HUES64 (cell line): ENCODE results near the gene IPCEF1.
"Not testable (repeated sequence)": the region's sequence is repeated elsewhere in the genome, so short reads cannot be mapped to it uniquely, and the experiment has no call there.

ENCODE experiments used
- H3K27ac ChIP-seq: 2 replicates; pipeline ENCODE4 v1.7.0; 2013; ENCODE audit warnings: low read depth, low read length, inconsistent platforms
- H3K27me3 ChIP-seq: 2 replicates; pipeline ENCODE4 v1.6.1; 2013; ENCODE audit warnings: mild to moderate bottlenecking, low read length; ENCODE audit not compliant: insufficient read depth
- H3K36me3 ChIP-seq: 2 replicates; pipeline ENCODE4 v1.6.1; 2013; ENCODE audit warnings: mild to moderate bottlenecking, low read length; ENCODE audit not compliant: insufficient read depth
- H3K4me1 ChIP-seq: 2 replicates; pipeline ENCODE4 v1.6.1; 2013; ENCODE audit warnings: mild to moderate bottlenecking, low read length, moderate library complexity; ENCODE audit not compliant: insufficient read depth
- H3K4me3 ChIP-seq: 2 replicates; pipeline ENCODE4 v1.5.1; 2013; ENCODE audit warnings: mild to moderate bottlenecking, low read length, moderate library complexity
- H3K9ac ChIP-seq: 2 replicates; pipeline ENCODE4 v1.6.1; 2013; ENCODE audit warnings: mild to moderate bottlenecking, low read depth, low read length
- H3K9me3 ChIP-seq: 2 replicates; pipeline ENCODE4 v1.6.1; 2013; ENCODE audit warnings: low read depth, low read length; ENCODE audit not compliant: insufficient read depth
- WGBS: fragments of 150-250, 120-280 bp; methylation state at CpG from one replicate; pipeline ENCODE4 v1.1.7; 2013; ENCODE audit warnings: missing lambda C conversion rate; 5-methylcytosine and 5-hydroxymethylcytosine counted together

IPCEF1 gene

DNA sequence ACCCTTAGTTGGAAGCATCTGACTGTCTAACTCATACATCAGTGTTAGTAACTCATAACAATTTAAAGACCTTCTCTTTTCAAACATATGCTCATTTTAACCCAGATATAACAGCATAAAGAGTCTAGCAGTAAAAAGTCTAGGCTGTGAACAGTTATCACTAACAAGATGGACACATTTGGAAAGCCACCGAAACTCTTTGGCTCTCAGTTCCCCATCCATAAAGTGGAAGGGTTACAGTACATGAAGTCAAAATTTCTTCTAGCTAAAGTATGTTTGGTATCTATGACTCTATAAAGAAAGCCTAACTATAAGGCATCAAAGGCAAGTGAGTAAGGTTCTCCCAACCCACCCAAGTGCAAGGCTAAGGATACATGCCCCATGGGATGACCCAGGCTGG, 22.5 kb downstream of the IPCEF1 start:
- H3K27ac ChIP-seq, H3K36me3 ChIP-seq, H3K9me3 ChIP-seq, H3K4me3 ChIP-seq, H3K4me1 ChIP-seq, H3K27me3 ChIP-seq, H3K9ac ChIP-seq: not testable (repeated sequence)
- WGBS, result 100% methylated on average over 1 of the region's 1 CpG

DNA sequence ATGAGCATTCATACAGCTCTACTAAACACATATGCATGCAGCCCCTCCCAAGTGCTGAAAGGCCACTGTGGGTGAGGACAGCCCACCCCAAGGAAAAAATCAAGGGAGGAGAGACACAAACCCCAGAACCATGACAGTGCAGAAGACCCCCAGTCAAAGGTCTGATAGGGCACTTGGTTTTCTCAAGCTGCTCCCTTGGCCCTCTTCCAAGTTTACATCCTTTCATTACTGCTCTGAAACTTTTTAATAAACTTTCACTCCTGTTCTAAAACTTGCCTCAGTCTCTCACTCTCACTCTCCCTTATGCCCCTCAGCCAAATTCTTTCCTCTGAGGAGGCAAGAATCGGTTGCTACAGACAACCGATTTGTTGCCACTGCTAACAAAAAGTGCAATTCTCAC, 24.9 kb downstream of the IPCEF1 start:
- H3K4me1 ChIP-seq, result peaks cover 8% of the 10 kb centered on the region
- H3K4me3 ChIP-seq, result no peak overlapping the region
- 0 out of 2 replicates have a peak, but pooled peaks cover 5% of the 10 kb centered on the region for H3K9me3 ChIP-seq
- no peaks in the 10 kb centered on the region for H3K27me3 ChIP-seq
- H3K27ac ChIP-seq, result no peak overlapping the region
- H3K9ac ChIP-seq, result no peak overlapping the region
- 89% methylated on average over 2 of the region's 2 CpGs for WGBS
- no peaks in the 10 kb centered on the region for H3K36me3 ChIP-seq

DNA sequence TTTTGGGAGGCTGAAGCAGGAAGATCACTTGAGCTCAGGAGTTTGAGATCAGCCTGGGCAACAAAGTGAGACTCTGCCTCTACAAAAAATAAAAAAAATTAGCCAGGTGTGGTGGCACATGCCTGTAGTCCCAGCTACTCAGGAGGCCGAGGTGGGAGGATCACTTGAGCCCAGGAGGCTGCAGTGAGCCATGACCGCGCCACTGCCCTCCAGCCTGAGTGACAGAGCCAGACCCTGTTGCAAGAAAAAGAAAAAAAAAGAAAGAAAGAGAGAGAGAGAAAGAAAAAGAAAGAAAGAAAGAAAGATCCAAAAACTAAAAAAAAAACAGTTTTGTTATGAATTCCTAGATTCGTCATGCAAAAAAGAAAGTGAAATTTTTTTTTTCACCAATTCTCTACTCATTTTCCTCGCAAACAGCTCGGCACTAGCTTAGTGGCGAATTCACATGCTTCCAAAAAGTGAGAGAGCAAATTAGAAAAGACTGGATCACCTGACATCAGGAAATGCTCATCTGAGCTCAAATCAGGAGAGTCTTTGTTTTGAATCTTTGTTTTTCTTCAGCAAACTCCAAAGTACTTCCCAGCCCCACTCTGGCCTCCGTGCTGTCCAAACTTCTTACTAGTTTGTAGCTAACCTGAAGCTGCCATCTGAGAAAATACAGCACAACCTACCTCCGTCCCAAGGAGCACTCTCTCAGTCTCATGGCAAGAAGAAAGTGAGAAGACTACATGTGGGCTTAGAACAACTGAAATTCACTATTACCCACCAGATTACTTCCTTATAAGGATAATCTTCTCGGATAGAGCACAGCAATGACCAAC, 27.0 kb downstream of the IPCEF1 start:
- Histone ChIP-seq H3K27me3 (no peaks in the 10 kb centered on the region), H3K9ac (no peak overlapping the region; the same call in 1 of the 2 replicates), H3K4me3 (no peak overlapping the region), H3K27ac (peak overlapping the region; percentile 47; the same call in 1 of the 2 replicates), H3K36me3 (no peaks in the 10 kb centered on the region), H3K4me1 (peaks cover 8% of the 10 kb centered on the region), H3K9me3 (0 out of 2 replicates have a peak, but pooled peaks cover 5% of the 10 kb centered on the region)
- 96% methylated on average over 10 of the region's 10 CpGs for WGBS

DNA sequence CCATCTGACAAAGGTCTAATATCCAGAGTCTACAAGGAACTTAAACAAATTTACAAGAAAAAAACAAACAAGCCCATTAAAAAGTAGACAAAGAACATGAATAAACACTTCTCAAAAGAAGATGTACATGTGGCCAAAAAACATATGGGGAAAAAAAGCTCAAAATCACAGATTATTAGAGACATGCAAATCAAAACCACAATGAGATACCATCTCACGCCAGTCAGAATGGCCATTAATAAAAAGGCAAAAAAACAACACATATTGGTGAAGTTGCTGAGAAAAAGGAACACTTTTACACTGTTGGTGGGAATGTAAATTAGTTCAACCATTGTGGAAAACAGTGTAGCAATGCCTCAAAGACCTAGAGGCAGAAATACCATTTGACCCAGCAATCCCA, 29.3 kb downstream of the IPCEF1 start:
- H3K9me3 ChIP-seq, H3K27me3 ChIP-seq, H3K36me3 ChIP-seq, H3K9ac ChIP-seq, H3K4me1 ChIP-seq, H3K4me3 ChIP-seq, H3K27ac ChIP-seq: not testable (repeated sequence)
- no CpG with 5 or more reads among the region's 1 CpG for WGBS

DNA sequence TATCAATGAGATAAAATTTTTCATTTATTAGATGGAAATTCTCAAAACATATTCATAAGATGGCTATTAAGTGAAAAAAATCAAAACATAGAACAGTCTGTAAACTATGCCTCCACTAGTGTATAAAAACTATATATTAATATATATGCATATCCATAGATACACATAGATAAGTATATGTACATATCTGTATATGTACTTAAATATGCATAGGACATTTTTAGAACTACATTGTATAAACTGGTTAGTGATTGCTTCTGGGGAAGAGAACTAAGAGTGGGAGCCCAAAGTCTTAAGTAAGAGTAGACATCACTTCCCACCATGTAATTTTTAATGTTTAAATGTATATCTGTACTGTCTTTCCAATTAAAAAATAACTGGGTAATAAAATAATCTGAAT, 31.5 kb downstream of the IPCEF1 start:
- Histone ChIP-seq H3K4me3 (no peak overlapping the region), H3K27me3 (no peaks in the 10 kb centered on the region), H3K9ac (no peak overlapping the region), H3K4me1 (peaks cover 4% of the 10 kb centered on the region; the same call in 1 of the 2 replicates), H3K27ac (no peak overlapping the region), H3K9me3 (no peaks in the 10 kb centered on the region), H3K36me3 (no peaks in the 10 kb centered on the region)

DNA sequence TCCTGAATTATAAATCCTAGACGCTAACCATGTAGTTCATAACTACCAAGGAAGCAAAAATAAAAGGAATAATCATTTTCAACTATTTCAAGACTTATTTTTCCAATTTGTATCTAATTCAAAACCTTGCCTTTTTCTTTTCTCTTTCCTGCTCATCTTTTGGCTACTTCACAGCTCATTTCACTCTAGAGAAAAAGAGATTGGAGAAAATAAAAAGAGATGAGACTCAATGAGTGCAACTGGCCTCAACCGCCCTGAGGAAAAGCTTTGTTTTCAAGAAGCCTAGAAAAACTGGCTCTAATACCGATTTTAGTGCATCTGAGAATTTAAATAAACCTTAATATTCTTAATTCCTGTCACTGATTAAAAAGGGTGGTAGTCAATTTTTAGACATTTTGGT, 36.4 kb downstream of the IPCEF1 start:
- Histone ChIP-seq H3K9ac (no peak overlapping the region), H3K4me3 (no peak overlapping the region), H3K27ac (no peak overlapping the region), H3K27me3 (no peaks in the 10 kb centered on the region), H3K9me3 (no peaks in the 10 kb centered on the region), H3K36me3 (no peaks in the 10 kb centered on the region), H3K4me1 (no peaks in the 10 kb centered on the region; the same call in 1 of the 2 replicates)
- WGBS, result 99% methylated on average over 3 of the region's 3 CpGs

DNA sequence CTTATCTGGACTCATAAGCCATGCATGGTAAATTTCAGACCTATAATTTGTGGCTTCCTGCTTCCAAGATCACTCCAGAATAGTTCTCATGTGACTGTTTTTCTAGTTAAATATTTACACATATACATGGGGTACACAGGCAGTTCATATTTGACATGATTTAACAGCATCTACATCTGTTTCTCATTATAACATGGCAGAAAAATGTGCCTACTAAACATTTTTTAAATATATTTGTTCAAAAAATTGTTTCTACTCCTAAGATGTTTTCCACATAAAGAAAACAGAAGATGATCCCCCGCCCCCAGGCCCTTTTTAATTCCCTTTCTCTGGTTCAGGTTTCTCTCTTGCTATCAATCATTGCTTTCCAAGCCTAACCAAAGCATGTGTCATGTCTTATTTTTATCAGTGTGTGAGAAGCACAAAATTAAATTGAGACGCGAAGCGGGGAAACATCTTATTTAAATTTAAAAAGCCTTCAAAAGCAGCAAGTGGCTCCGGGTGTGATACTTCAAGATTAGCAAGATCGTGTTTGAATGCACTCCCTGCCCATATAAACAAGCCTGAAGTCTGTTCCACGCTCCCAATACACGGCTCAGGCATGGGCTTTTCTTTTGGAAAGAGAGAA, 37.3 kb downstream of the IPCEF1 start:
- Histone ChIP-seq H3K27me3 (no peaks in the 10 kb centered on the region), H3K4me3 (no peak overlapping the region), H3K9ac (no peak overlapping the region), H3K36me3 (no peaks in the 10 kb centered on the region), H3K4me1 (no peaks in the 10 kb centered on the region; the same call in 1 of the 2 replicates), H3K9me3 (no peaks in the 10 kb centered on the region), H3K27ac (no peak overlapping the region)
- WGBS, result 78% methylated on average over 8 of the region's 8 CpGs

DNA sequence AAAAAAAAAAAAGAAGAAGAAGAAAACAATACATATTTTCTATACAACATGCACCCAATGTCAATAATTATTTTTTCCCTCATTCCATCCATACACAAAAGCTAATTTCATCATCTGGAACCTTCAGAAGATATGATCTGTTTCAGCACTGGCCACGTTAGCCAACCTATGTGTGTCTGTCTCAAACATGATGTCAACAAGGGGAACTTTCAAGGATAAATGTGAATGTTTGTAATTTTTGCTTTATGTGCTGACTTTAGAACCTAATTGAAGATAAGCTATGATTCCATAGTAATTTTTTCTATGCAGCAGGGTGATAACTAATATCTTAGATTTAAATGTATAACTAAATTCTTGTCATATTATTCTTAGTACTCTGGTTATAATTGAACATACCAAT, 37.9 kb downstream of the IPCEF1 start:
- Histone ChIP-seq H3K9ac (no peak overlapping the region), H3K4me3 (no peak overlapping the region), H3K4me1 (no peaks in the 10 kb centered on the region; the same call in 1 of the 2 replicates), H3K27ac (no peak overlapping the region), H3K36me3 (no peaks in the 10 kb centered on the region), H3K27me3 (no peaks in the 10 kb centered on the region), H3K9me3 (no peaks in the 10 kb centered on the region)
- 97% methylated on average over 1 of the region's 1 CpG for WGBS

DNA sequence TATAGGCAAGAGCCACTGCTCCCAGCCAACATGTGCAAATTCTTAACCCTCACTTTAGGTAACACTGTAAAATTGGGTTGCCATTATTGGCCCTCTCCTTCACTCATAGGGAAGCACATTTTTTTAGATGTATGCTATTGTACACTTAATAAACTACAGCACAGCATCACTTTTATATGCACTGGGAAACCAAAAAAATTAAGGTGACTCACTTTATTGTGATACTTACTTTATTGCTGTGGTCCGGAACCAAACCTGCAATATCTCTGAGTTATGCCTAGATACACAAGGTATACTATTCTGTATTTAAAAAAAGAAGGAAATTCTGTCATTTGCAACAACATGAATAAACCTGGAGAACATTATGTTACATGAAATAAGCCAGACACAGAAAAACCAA, 40.5 kb downstream of the IPCEF1 start:
- Histone ChIP-seq H3K9me3 (no peaks in the 10 kb centered on the region), H3K27me3 (no peaks in the 10 kb centered on the region), H3K4me1 (no peaks in the 10 kb centered on the region; the same call in 1 of the 2 replicates), H3K36me3 (no peaks in the 10 kb centered on the region), H3K27ac (no peak overlapping the region), H3K9ac (no peak overlapping the region), H3K4me3 (no peak overlapping the region)
- no CpG with 5 or more reads among the region's 1 CpG for WGBS

DNA sequence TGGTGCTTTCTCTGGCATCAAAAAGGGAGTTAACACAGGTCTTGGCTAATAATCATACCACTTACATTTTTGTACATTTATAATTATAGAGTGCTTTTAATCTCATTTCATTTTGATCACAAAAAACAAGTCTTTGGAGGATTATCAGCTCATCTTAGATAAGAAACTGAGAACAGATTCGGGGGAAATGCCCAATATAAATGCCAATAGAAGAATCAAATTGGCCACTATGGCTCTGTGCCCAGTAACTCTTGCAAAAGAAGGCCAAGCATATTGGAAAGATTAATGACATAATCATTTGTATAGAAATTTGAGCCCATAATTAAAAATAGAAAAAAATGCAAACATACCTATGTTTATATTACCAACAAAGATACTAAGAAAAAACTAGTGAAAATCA, 42.5 kb downstream of the IPCEF1 start:
- Histone ChIP-seq H3K9ac (no peak overlapping the region), H3K4me1 (no peaks in the 10 kb centered on the region), H3K27me3 (no peaks in the 10 kb centered on the region), H3K4me3 (no peak overlapping the region), H3K27ac (no peak overlapping the region), H3K9me3 (0 out of 2 replicates have a peak, but pooled peaks cover 2% of the 10 kb centered on the region), H3K36me3 (no peaks in the 10 kb centered on the region)
- 94% methylated on average over 1 of the region's 1 CpG for WGBS

DNA sequence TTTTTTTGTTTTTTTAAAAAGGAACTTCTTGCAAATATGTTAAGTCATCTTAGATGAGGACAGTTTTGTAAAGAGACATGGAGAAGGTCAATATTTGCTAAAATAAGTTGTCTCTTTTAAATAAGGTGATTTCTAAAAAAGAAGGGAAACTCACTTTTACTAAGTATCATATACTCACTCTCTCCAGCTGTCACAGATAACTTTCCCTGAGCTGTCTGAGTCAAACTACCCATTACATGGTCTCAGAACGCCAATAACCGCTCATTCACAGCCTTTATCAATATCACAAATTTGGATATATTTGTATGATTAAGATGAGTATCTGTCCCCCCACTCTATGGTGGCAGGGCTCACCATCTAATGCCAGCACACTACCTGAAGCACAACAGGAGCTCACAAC, 47.6 kb downstream of the IPCEF1 start:
- WGBS, result 80% methylated on average over 1 of the region's 2 CpGs
- no peaks in the 10 kb centered on the region for H3K36me3 ChIP-seq
- no peaks in the 10 kb centered on the region for H3K27me3 ChIP-seq
- H3K27ac ChIP-seq, result no peak overlapping the region
- H3K4me1 ChIP-seq, result no peaks in the 10 kb centered on the region
- no peak overlapping the region for H3K9ac ChIP-seq
- no peak overlapping the region for H3K4me3 ChIP-seq
- H3K9me3 ChIP-seq, result 0 out of 2 replicates have a peak, but pooled peaks cover 2% of the 10 kb centered on the region
